GM18520 (cell line): ENCODE data around the gene SP110.

Experiments
- ATAC-seq: cut with Tn5 transposase; IDR thresholded peaks from one replicate; pipeline ENCODE4 v1.9.1; 2021; ENCODE audit not compliant: unreplicated experiment

SP110 gene

GRCh38 chr2:230172852-230173251 is 46.9 kb downstream of the SP110 start:
- no peak for ATAC-seq

- ATAC-seq, result no peak
These were observed 47.6 kb downstream of the SP110 start for GRCh38 chr2:230172156-230172555.

- ATAC-seq, result no peak
These were observed 49.3 kb downstream of the SP110 start for GRCh38 chr2:230170532-230170931.

- no peak for ATAC-seq
These were observed 53.1 kb downstream of the SP110 start for GRCh38 chr2:230166557-230167170.

- ATAC-seq, result no peak
These were observed 55.6 kb downstream of the SP110 start for GRCh38 chr2:230164139-230164538.

GRCh38 chr2:230162981-230163380 is 56.8 kb downstream of the SP110 start:
- no peak for ATAC-seq

GRCh38 chr2:230161184-230161583 is 58.6 kb downstream of the SP110 start:
- ATAC-seq, result no peak

GRCh38 chr2:230160112-230160660 is 59.6 kb downstream of the SP110 start:
- no peak for ATAC-seq

GRCh38 chr2:230158468-230158867 is 61.3 kb downstream of the SP110 start:
- no peak for ATAC-seq

- no peak for ATAC-seq
These were observed 62.7 kb downstream of the SP110 start for GRCh38 chr2:230156782-230157699.

- ATAC-seq, result no peak
These were observed 64.4 kb downstream of the SP110 start for GRCh38 chr2:230155359-230155758.

- ATAC-seq, result no peak
These were observed 66.3 kb downstream of the SP110 start for GRCh38 chr2:230153390-230153976.

GRCh38 chr2:230152334-230152733 is 67.5 kb downstream of the SP110 start:
- ATAC-seq, result no peak

- ATAC-seq, result no peak
These were observed 75.4 kb downstream of the SP110 start for GRCh38 chr2:230144355-230144754.

- no peak for ATAC-seq
These were observed 79.1 kb downstream of the SP110 start for GRCh38 chr2:230140667-230141066.

GRCh38 chr2:230137902-230138539 is 81.8 kb downstream of the SP110 start:
- ATAC-seq, result no peak

- ATAC-seq, result no peak
These were observed 84.7 kb downstream of the SP110 start for GRCh38 chr2:230135130-230135525.

- ATAC-seq, result no peak
These were observed 85.2 kb downstream of the SP110 start for GRCh38 chr2:230134496-230135129.

GRCh38 chr2:230131366-230131765 is 88.4 kb downstream of the SP110 start:
- ATAC-seq, result no peak

GRCh38 chr2:230130668-230131364 is 89.0 kb downstream of the SP110 start:
- no peak for ATAC-seq
